SH-SY5Y (cell line): ENCODE data around the gene CBL.

ENCODE experiments used
- GATA2 ChIP-seq: IDR thresholded peaks from 2 replicates; pipeline ENCODE4 v1.6.1; 2011; ENCODE audit warnings: mild to moderate bottlenecking, low read depth, low read length
- GATA3 ChIP-seq: IDR thresholded peaks from 2 replicates; pipeline ENCODE4 v1.6.1; 2011; ENCODE audit warnings: low read depth, mild to moderate bottlenecking, low read length, moderate library complexity

CBL gene

DNA sequence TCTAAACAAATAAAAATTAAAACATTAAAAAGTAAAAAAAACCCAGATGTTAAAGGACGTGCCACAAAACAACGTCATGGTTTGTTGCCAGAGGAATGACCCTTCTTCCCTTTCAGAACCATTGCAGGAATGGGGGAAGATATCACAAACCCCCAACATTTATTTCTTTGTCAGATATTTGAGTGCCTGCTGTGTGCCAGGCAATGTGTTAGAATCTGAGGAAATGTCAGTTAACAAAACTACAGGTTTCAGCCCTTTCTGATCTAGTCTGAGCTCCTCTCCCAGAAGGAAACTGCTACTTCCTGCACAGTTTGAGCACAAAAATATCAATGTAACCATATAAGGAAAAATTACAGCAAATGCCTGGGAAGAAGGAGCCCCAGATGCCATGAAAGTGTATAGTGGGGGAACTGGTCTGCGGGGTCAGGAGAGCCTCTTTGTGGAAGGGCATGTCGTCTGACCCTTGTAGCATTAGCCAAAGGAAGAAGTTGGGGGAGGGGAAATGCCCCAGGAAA lies 27.9 kb upstream of the CBL start:
- TF ChIP-seq GATA3 = no peak
- no peak for TF ChIP-seq GATA2

DNA sequence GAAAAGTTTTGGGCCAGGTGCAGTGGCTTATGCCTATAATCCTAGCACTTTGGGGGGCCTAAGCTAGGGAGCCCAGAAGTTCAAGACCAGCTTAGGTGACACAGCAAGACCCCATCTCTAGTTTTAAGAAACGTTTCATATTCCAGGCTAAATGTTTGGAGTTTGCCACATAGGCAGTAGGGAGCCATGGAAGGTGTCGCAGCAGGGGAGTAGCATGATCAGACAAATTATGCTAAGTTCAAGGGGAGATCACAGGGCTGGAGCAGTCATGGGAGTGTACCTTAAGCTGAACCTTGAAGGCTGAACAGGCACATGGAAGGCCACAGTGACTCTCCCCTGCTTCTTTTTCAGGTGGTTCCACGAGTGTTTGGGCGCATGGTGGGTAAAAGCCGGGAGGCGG lies 26.8 kb upstream of the CBL start:
- TF ChIP-seq GATA2 (no peak), GATA3 (no peak)

DNA sequence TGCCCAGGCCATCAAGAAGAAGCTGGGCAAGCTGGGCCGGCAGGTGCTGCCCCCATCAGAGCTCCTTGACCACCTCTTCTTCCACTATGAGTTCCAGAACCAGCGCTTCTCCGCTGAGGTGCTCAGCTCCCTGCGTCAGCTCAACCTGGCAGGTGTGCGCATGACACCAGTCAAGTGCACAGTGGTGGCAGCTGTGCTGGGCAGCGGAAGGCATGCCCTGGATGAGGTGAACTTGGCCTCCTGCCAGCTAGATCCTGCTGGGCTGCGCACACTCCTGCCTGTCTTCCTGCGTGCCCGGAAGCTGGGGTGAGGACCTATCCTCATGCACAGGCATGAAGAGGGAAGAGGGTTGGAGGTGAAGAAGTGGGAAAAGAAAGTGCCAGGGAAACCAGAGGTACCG lies 26.2 kb upstream of the CBL start:
- TF ChIP-seq GATA3 (no peak), GATA2 (no peak)

DNA sequence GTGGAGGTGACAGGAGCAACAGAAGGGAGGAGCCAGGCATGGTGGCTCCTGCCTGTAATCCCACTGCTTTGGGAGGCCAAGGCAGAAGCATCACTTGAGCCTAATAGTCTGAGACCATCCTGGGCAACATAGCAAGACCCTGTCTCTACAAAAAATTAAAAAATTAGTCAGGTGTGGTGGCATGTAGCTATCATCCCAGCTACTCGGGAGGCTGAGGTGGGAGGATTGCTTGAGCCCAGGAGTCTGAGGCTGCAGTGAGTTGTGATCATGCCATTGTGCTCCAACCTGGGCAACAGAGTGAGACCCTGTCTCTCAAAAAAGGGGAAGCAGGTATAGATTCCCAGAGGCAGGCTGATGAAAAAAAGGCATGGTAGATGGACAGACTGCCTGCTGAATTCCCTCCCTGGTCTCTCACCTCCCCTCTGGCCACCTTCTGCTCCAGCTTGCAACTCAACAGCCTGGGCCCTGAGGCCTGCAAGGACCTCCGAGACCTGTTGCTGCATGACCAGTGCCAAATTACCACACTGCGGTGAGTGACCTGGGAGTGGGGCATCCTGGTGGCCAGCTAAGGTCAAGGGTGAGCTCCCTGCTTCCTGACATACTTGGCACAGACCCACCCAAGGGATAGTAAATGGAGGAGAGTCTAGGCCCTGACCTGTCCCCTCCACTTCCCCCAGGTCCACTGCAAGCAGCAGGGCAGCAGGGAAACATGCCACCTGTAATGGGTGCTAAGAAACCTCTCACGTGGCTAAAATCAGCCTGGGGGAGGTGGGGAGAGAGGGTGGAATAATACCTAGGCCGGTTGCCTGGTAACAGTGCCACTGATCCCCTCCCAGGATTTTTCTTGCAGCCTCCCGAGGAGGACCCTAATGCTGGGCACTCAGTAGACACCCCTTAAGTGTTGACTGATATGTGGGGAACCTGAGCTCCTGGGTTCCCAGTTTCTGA lies 25.1 kb upstream of the CBL start:
- no peak for TF ChIP-seq GATA3
- no peak for TF ChIP-seq GATA2

DNA sequence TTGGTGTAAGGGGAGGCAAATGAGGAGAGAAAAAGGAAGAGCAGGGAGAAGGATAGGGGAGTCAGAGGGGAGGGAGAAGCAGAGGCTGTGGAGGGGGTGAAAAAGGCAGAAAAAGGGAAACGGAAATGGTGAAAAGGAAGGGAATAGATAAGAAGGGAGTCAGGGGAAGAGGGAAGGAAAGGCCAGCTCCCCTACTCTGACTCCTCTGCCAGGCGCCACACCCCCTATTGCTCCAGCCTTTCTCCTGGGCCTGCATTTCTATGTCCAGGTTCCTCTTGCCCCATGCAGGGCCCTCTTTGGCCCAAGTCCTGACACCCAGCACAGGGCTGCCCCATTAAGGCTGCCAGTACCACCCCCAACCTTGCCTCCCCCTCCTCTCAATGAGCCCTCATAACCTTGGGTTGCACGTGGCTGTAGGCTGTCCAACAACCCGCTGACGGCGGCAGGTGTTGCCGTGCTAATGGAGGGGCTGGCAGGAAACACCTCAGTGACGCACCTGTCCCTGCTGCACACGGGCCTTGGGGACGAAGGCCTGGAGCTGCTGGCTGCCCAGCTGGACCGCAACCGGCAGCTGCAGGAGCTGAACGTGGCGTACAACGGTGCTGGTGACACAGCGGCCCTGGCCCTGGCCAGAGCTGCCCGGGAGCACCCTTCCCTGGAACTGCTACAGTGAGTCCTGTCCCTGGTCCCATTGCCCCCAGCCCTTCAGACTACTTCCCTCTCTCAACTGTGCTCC lies 24.3 kb upstream of the CBL start:
- TF ChIP-seq GATA2 = no peak
- no peak for TF ChIP-seq GATA3

DNA sequence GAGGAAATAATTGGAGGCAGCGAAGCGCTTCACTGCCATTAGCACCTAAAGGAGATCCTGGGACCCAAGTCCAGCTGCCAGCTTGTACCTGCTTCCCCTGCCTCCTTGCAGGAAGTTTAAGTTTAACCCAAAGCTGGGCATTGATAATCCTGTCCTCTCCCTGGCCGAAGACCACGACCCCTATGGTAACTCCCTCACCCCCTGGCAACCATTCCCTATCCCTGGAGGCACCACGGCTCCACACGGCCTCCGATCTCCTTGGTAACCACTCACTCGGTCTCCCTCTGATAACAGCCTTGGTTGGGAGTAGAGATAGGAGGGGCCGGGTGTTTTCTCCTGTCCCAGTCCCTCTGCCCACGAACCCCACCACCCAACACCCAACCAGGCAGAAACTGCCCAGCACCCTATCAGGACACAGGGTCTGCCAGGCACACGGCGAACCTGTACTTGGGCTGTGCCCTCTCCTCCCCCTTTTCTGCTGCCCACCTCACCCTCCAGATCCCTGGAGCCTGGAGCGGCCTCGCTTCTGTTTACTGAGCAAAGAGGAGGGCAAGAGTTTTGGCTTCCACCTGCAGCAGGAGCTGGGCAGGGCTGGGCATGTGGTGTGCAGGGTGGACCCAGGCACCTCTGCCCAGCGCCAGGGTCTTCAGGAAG lies 20.0 kb upstream of the CBL start:
- TF ChIP-seq GATA2 (no peak), GATA3 (no peak)

DNA sequence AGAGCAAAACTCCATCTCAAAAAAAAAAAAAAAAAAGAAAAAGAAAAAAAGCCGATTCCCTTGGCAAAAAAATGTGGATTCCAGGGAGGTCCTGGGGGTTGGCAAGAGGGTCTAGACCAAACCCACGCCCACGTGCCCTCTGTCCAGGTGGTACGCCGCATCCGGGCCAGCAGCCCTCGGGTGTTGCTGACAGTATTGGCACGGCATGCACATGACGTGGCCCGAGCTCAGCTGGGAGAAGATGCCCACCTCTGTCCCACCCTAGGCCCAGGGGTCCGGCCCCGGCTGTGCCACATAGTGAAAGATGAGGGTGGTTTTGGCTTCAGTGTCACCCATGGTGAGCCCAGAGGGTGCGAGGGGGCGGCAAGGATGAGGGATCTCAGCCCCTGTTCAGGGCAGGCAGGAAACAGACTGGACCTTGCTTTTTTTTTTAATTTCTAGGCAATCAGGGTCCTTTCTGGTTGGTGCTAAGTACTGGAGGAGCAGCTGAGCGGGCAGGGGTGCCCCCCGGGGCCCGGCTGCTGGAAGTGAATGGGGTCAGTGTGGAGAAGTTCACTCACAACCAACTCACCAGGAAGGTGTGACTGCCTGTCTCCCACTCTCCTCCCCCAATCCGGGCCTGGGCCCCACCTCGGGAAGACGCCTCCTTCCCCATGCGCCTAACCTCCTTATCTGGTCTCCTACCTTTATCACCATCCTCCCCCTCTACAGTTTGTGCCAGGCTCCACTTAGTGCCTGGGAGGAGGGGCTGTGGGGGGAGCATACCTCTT lies 18.8 kb upstream of the CBL start:
- no peak for TF ChIP-seq GATA3
- no peak for TF ChIP-seq GATA2

DNA sequence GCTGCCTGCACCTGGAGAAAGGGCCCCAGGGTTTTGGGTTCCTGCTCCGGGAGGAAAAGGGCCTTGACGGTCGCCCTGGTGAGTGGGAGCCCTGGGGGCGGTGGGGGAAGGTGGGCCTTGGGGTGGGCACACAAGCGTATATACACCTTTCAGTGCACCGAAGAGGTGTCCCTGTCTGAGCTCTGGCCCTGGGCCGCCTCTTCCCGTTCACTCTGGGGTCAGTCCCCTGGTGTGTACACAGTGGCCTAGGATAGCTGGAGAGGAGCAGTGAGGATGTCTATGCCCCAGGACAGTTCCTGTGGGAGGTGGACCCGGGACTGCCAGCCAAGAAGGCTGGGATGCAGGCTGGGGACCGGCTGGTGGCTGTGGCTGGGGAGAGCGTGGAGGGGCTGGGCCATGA lies 18.1 kb upstream of the CBL start:
- TF ChIP-seq GATA2 = no peak
- no peak for TF ChIP-seq GATA3

DNA sequence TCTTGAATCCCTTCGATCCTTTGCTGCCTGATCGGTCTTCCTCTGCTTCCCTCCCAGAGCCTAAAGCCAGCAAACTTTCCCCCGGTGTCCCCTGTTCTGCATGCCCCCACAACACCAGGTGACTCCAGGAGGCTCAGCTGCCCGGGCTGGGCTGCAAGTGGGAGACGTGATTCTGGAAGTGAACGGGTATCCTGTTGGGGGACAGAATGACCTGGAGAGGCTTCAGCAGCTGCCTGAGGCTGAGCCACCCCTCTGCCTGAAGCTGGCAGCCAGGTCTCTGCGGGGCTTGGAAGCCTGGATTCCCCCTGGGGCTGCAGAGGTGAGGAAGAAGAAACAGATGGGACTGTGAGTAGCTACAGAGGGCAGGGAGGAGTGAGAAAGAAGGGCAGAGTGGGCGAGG lies 17.3 kb upstream of the CBL start:
- no peak for TF ChIP-seq GATA3
- no peak for TF ChIP-seq GATA2

DNA sequence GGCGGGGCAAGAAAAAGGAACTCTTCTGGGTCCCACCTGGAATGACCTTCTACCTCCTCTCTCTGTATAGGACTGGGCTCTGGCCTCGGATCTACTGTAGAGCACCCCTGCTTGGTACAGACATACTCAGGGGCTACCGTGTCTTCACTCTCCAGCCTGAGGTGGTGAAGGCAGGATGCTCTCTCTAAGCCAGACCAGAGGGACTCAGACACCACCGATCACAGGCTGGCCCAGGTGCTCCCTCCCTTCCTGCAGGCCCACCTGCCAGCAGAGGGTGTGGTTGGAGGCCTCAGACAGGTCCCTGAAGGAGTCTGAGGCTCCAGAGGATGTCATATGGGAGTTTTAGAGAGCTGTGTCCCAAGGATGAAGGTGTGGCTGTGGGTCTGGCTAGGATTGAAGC lies 16.7 kb upstream of the CBL start:
- TF ChIP-seq GATA2 (no peak), GATA3 (no peak)

DNA sequence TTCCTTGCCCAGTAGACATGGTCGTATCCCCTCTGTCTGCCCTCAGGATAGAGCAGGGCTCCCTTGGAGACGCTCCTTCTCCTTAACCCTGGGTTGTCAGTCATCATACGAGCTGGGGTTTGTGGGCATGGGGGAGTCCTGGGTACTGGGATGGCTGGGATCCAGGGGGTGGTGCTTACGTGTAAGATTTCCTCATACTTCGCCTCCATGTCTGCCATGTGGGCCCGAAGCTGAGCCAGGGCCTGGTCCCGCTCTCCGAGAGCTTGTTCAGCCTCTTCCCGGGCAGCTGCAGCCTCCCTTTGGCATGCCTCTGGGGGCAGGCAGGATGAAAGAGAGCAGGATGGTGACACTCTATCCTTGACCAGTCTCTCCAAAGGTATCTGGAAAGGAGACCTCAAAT lies 15.6 kb upstream of the CBL start:
- TF ChIP-seq GATA2 (no peak), GATA3 (no peak)

DNA sequence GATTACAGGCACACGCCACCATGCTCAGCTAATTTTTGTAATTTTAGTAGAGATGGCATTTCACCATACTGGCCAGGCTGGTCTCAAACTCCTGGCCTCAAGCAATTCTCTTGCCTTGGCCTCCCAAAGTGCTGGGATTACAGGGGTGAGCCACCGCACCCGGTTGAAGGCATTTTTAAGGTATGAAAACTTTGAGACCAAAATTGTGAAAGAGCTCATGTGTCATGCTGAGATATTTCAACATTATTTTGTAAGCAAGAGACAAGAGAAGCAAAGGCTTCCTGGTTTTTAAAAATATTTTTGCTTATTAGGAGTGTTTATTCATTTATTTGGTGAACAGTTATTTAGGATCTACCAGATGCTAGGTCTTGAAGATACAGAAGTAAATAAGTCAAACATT lies 14.0 kb upstream of the CBL start:
- TF ChIP-seq GATA3 (no peak), GATA2 (no peak)

DNA sequence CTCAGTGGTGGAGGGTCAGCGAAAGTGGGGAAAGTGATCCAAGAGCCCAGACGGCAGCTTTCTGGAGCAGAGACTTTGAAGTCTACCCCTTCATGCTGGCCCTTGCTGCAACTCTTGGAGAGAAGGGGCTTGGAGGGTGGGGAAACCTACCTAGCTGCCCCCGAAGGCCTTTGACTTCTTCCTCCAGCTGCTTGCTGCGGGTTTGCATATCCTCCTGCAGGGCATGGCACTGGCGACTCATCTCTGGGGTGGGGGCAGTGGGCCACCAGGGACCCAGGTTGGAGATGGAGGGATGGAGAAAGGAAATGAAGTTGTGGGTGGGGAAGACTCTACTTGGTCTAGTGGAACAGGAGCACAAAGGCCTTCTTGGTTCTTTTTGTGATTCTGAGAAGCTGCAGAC lies 13.1 kb upstream of the CBL start:
- TF ChIP-seq GATA3 (no peak), GATA2 (no peak)
